ENCODE results near the gene FRYL. TPM values are rescaled to one million over a fixed set of nuclear protein-coding genes. Genes with fewer than 3 reads are reported as not detected.

Gene FRYL
- total and polyA plus RNA-seq, 2 donors (not counting 1 experiment from before 2014, with no cell fraction given): 20.3 to 61.4 TPM

DNA sequence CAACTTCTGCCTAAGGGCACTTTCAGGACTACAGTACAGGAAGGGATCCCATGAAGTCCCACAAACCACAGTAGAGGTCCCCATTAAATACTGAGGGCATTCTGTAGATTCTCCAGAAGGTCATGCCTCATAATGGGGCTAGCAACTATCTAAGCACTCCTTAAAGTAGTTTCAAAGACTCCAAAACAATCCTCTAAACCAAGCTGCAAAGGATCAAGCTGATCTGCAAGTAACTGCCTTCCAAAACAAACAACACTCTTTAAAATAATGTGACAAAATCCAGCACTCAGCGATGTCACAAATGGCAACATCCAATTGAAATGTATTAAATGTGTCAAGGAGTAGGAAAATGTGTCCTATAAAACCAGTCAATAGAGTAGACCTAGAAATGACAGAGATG, 118.7 kb downstream of the FRYL start:
- Histone ChIP-seq H3K36me3 (ENCODE audit: control insufficient read depth, insufficient read depth, low read length) (no peaks in the 10 kb centered on the region), H3K9me3 (ENCODE audit: control insufficient read depth, insufficient read depth, low read depth, low read length) (no peaks in the 10 kb centered on the region), H3K27me3 (ENCODE audit: control insufficient read depth, insufficient read depth, low read length) (no peaks in the 10 kb centered on the region), H3K4me3 (replicated peaks in 1 of 4; ENCODE audit: control extremely low read depth in 1 of 4, insufficient read depth in 1 of 4, low read depth in 3 of 4, low read length in 4 of 4) (no peak overlapping the region), H3K9ac (ENCODE audit: insufficient read depth, low read length) (no peak overlapping the region), H3K27ac (ENCODE audit: insufficient read depth, low read length) (no peak overlapping the region), H4K20me1 (ENCODE audit: control insufficient read depth, extremely low read depth, insufficient read depth, low read length) (no peaks in the 10 kb centered on the region), H3K79me2 (ENCODE audit: control insufficient read depth, insufficient read depth, low read length) (peaks cover 1% of the 10 kb centered on the region), H3K4me2 (ENCODE audit: extremely low read depth, insufficient read depth, low read length) (no peak overlapping the region), H3K4me1 (ENCODE audit: control insufficient read depth, extremely low read depth, insufficient read depth, low read length) (no peaks in the 10 kb centered on the region), H2AFZ (ENCODE audit: low read length) (no peak overlapping the region)
- TF ChIP-seq, protein P1, sequence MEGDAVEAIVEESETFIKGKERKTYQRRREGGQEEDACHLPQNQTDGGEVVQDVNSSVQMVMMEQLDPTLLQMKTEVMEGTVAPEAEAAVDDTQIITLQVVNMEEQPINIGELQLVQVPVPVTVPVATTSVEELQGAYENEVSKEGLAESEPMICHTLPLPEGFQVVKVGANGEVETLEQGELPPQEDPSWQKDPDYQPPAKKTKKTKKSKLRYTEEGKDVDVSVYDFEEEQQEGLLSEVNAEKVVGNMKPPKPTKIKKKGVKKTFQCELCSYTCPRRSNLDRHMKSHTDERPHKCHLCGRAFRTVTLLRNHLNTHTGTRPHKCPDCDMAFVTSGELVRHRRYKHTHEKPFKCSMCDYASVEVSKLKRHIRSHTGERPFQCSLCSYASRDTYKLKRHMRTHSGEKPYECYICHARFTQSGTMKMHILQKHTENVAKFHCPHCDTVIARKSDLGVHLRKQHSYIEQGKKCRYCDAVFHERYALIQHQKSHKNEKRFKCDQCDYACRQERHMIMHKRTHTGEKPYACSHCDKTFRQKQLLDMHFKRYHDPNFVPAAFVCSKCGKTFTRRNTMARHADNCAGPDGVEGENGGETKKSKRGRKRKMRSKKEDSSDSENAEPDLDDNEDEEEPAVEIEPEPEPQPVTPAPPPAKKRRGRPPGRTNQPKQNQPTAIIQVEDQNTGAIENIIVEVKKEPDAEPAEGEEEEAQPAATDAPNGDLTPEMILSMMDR (conservative IDR thresholded peaks at IDR 0.05 in 1 of 2, IDR thresholded peaks at IDR 0.05 in 1 of 2; ENCODE audit: low read depth in 1 of 2, low read length in 2 of 2): no peak
- no peak for TF ChIP-seq EZH2 (IDR thresholded peaks at IDR 0.05; ENCODE audit: low read length, missing control alignments)
- DNase-seq (ENCODE audit: low read depth in 2 of 2): no peak

DNA sequence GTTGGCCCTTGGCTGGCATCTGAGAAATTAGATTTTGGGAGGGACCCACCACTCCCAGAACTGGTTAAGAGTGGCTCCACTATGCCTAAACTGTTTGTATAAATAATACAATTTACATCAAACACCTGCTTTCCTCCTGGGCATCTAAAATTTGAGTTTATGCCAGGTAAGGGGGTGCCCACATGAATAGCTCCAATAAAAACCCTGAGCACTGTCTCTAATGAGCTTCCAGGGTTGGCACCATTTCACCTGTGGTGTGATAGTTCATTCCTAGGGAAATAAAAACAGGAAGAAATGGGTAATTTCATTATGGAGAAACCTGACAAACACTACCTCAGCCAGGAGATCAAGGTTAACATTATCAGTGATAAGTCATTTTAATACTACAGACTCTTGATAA, 119.7 kb downstream of the FRYL start:
- no peak overlapping the region for H3K4me3 ChIP-seq (replicated peaks in 1 of 4; ENCODE audit: control extremely low read depth in 1 of 4, insufficient read depth in 1 of 4, low read depth in 3 of 4, low read length in 4 of 4)
- no peak for DNase-seq (ENCODE audit: low read depth in 2 of 2)
- H2AFZ ChIP-seq (ENCODE audit: low read length): no peak overlapping the region
- H3K79me2 ChIP-seq (ENCODE audit: control insufficient read depth, insufficient read depth, low read length): peaks cover 1% of the 10 kb centered on the region
- H4K20me1 ChIP-seq (ENCODE audit: control insufficient read depth, extremely low read depth, insufficient read depth, low read length): no peaks in the 10 kb centered on the region
- no peak overlapping the region for H3K27ac ChIP-seq (ENCODE audit: insufficient read depth, low read length)
- no peaks in the 10 kb centered on the region for H3K9me3 ChIP-seq (ENCODE audit: control insufficient read depth, insufficient read depth, low read depth, low read length)
- H3K36me3 ChIP-seq (ENCODE audit: control insufficient read depth, insufficient read depth, low read length): no peaks in the 10 kb centered on the region
- H3K4me2 ChIP-seq (ENCODE audit: extremely low read depth, insufficient read depth, low read length): no peak overlapping the region
- no peaks in the 10 kb centered on the region for H3K27me3 ChIP-seq (ENCODE audit: control insufficient read depth, insufficient read depth, low read length)
- H3K9ac ChIP-seq (ENCODE audit: insufficient read depth, low read length): no peak overlapping the region
- no peaks in the 10 kb centered on the region for H3K4me1 ChIP-seq (ENCODE audit: control insufficient read depth, extremely low read depth, insufficient read depth, low read length)
- TF ChIP-seq, protein P1 (conservative IDR thresholded peaks at IDR 0.05 in 1 of 2, IDR thresholded peaks at IDR 0.05 in 1 of 2; ENCODE audit: low read depth in 1 of 2, low read length in 2 of 2): no peak
- TF ChIP-seq EZH2 (IDR thresholded peaks at IDR 0.05; ENCODE audit: low read length, missing control alignments): no peak

DNA sequence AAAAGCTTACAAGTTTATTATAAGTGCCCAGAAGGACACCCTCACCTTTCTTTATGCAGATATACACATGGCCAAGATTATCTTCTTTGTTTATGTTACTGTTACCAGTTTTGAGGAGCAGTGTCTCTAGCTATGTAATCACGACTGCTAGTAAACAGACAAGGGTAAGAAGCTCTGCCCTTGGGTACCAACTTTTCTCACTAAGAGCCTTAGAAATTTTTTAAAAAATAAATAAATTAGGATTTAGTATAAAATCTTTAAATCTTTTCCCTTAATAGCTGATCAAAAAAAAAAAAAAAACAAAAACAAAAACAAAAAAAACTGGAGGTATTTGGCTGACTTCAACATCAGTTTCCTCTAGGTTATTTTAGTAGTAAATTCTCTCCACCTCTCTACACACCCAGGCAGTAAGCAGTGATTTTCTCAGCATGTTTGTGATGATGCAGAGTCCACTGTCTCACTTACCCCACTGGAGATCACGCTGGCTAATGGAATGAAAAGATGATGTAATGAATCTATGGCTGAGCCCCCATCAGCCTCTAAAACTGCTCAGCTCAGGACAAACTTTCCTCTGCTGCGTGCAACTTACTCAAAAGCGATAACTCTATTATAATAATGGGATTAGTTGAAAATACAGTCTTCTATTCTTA, 125.9 kb downstream of the FRYL start:
- Histone ChIP-seq H3K79me2 (ENCODE audit: control insufficient read depth, insufficient read depth, low read length) (no peaks in the 10 kb centered on the region), H3K9ac (ENCODE audit: insufficient read depth, low read length) (no peak overlapping the region), H3K36me3 (ENCODE audit: control insufficient read depth, insufficient read depth, low read length) (no peaks in the 10 kb centered on the region), H3K27me3 (ENCODE audit: control insufficient read depth, insufficient read depth, low read length) (no peaks in the 10 kb centered on the region), H2AFZ (ENCODE audit: low read length) (no peak overlapping the region), H3K27ac (ENCODE audit: insufficient read depth, low read length) (no peak overlapping the region), H3K4me2 (ENCODE audit: extremely low read depth, insufficient read depth, low read length) (peak overlapping the region; percentile 82), H4K20me1 (ENCODE audit: control insufficient read depth, extremely low read depth, insufficient read depth, low read length) (no peaks in the 10 kb centered on the region), H3K4me3 (replicated peaks in 1 of 4; ENCODE audit: control extremely low read depth in 1 of 4, insufficient read depth in 1 of 4, low read depth in 3 of 4, low read length in 4 of 4) (peak overlapping the region in 1 of 4 experiments; percentile 28), H3K9me3 (ENCODE audit: control insufficient read depth, insufficient read depth, low read depth, low read length) (no peaks in the 10 kb centered on the region), H3K4me1 (ENCODE audit: control insufficient read depth, extremely low read depth, insufficient read depth, low read length) (peaks cover 4% of the 10 kb centered on the region)
- TF ChIP-seq, protein P1 (conservative IDR thresholded peaks at IDR 0.05 in 1 of 2, IDR thresholded peaks at IDR 0.05 in 1 of 2; ENCODE audit: low read depth in 1 of 2, low read length in 2 of 2): no peak
- no peak for TF ChIP-seq EZH2 (IDR thresholded peaks at IDR 0.05; ENCODE audit: low read length, missing control alignments)
- DNase-seq (ENCODE audit: low read depth in 2 of 2): peak; percentile 14 to 42

All from fibroblast of lung (primary cell).